ENCODE measurements around the gene HYAL2.

Gene HYAL2

DNA sequence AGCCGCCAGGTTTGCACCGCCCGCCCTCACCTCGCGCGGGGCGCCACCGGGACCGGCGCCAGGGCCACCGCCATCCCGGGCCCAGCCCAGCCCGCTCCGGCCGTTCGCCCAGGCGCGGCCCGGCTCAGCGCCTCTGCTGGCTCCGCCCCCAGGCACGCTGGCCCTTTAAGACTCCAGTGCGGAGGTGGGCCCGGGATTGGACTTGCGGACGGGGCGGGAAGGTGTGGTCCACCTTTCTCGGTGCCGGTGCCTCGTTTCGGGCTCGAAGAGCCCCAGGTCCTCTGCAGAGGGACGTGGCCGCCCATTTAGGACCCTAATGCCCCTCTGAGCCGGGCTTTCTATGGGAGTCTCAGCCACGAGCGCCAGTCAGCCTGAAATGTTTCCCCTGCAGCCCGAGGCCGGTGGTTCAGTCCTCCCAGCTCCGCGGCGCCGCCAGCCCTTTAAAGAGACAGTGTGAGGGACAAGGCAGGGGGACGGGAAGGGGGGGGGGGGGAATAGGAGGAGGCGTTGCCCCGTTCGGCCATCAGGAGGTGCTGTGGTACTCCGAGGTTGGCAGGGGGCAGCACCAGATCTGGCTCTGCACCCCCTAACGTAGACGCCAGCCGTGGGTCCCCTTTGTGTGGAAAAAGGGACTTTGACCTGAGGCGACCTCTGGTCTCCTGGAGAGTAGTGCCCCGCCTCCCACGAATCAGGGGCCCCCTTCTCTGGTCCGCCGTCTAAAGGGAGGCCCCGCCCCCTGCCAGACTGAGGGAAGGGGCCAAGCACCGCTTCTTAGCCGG, 1.0 kb downstream of the HYAL2 start (continued):
- peak; percentile 67 for TF ChIP-seq KLF9 (tag by site-specific recombination; IDR thresholded peaks at IDR 0.05; ENCODE audit: low read depth)
- TF ChIP-seq, protein P1, sequence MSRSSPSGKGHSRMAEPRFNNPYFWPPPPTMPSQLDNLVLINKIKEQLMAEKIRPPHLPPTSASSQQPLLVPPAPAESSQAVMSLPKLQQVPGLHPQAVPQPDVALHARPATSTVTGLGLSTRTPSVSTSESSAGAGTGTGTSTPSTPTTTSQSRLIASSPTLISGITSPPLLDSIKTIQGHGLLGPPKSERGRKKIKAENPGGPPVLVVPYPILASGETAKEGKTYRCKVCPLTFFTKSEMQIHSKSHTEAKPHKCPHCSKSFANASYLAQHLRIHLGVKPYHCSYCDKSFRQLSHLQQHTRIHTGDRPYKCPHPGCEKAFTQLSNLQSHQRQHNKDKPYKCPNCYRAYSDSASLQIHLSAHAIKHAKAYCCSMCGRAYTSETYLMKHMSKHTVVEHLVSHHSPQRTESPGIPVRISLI (tag by site-specific recombination; IDR thresholded peaks at IDR 0.05): no peak
- no peak for TF ChIP-seq KLF7 (tag by site-specific recombination; IDR thresholded peaks at IDR 0.05; ENCODE audit: borderline replicate concordance)
- TF ChIP-seq ZNF324 (tag by site-specific recombination; IDR thresholded peaks at IDR 0.05): peak; percentile 76; the same call in 1 of the 2 replicates
- TF ChIP-seq ZNF174 (tag by site-specific recombination; IDR thresholded peaks at IDR 0.05): no peak
- TF ChIP-seq ZBTB8A (tag by site-specific recombination; IDR thresholded peaks at IDR 0.05): no peak
- TF ChIP-seq SCRT2 (tag by site-specific recombination; IDR thresholded peaks at IDR 0.05): no peak
- no peak for TF ChIP-seq ZSCAN16 (tag by site-specific recombination; IDR thresholded peaks at IDR 0.05)
- TF ChIP-seq ZFP69B (tag by site-specific recombination; IDR thresholded peaks at IDR 0.05): peak; percentile 100
- TF ChIP-seq KLF8 (tag by site-specific recombination; IDR thresholded peaks at IDR 0.05): peak; percentile 84
- TF ChIP-seq BCL11A (tag by site-specific recombination; IDR thresholded peaks at IDR 0.05; ENCODE audit: low read depth): no peak
- TF ChIP-seq, protein P2, sequence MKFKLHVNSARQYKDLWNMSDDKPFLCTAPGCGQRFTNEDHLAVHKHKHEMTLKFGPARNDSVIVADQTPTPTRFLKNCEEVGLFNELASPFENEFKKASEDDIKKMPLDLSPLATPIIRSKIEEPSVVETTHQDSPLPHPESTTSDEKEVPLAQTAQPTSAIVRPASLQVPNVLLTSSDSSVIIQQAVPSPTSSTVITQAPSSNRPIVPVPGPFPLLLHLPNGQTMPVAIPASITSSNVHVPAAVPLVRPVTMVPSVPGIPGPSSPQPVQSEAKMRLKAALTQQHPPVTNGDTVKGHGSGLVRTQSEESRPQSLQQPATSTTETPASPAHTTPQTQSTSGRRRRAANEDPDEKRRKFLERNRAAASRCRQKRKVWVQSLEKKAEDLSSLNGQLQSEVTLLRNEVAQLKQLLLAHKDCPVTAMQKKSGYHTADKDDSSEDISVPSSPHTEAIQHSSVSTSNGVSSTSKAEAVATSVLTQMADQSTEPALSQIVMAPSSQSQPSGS (tag by site-specific recombination; IDR thresholded peaks at IDR 0.05; ENCODE audit: low read depth): no peak
- TF ChIP-seq WT1 (tag by site-specific recombination; IDR thresholded peaks at IDR 0.05): no peak

DNA sequence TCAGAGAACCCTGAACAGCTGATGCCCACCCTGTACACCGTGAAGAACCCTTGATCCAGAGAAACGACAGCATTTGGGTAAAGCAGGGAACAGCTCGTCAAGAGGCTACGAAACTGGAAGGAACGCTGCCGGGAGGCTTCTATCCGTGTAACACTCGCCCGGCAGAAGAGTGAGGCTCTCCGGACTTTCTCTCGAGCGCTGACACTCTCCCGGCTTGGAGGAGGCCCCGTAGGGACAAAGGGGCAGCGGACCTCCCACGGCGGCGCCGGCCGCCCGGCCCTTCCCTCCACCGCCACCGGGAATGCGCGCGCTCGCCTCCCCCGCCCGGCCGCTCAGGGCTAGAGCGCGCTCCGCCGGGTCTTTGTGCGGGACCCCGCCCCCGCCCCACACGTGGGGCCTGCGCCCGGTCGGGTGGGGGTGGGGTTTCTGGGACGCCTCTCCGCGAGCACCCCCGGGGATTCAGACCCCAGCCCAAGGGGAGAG, 1.7 kb downstream of the HYAL2 start:
- Histone ChIP-seq H3K36me3 (ENCODE audit: control insufficient read depth in 2 of 2, insufficient read depth in 1 of 2, low read length in 2 of 2) (peaks cover 0 to 61% of the 10 kb centered on the region in 2 experiments; a peak in 1 of 3 replicates), H3K27ac (ENCODE audit: extremely low read depth, low read depth, low read length) (peak overlapping the region; percentile 95; the same call in 1 of the 2 replicates), H3K9me3 (ENCODE audit: control insufficient read depth, insufficient read depth, low read depth, low read length) (no peaks in the 10 kb centered on the region), H3K4me3 (ENCODE audit: low read depth, low read length) (peak overlapping the region; percentile 62), H3K4me1 (ENCODE audit: control insufficient read depth, insufficient read depth, low read length) (peaks cover 7% of the 10 kb centered on the region; the same call in 1 of the 2 replicates)
- ChIA-PET POLR2A (interaction anchor here (0.6 to 3.2 kb wide), 9 partner anchors 10 to 370 kb away, joined by 3 to 17 read pairs (median 5); partner anchors contain the start of genes CYB561D2, HYAL3, NAA80 and NPRL2), CTCF (interaction anchor here (0.5 to 1.3 kb wide), 8 partner anchors 15 to 1493 kb away, joined by 3 to 7 read pairs (median 3); no protein-coding TSS in a partner anchor)
- TF ChIP-seq ZNF514 (tag by site-specific recombination; IDR thresholded peaks at IDR 0.05) (no peak), SETDB1 (IDR thresholded peaks at IDR 0.05; ENCODE audit: insufficient read length, low read length) (no peak), ZBTB8A (tag by site-specific recombination; IDR thresholded peaks at IDR 0.05) (peak; percentile 1; the same call in 1 of the 2 replicates), ZNF677 (tag by site-specific recombination; IDR thresholded peaks at IDR 0.05) (no peak), ZNF624 (tag by site-specific recombination; IDR thresholded peaks at IDR 0.05) (no peak), ZNF19 (tag by site-specific recombination; IDR thresholded peaks at IDR 0.05; ENCODE audit: low read depth) (no peak), ZNF560 (tag by site-specific recombination; IDR thresholded peaks at IDR 0.05; ENCODE audit: borderline replicate concordance) (peak; percentile 82; the same call in 1 of the 2 replicates)
- TF ChIP-seq, protein P3, sequence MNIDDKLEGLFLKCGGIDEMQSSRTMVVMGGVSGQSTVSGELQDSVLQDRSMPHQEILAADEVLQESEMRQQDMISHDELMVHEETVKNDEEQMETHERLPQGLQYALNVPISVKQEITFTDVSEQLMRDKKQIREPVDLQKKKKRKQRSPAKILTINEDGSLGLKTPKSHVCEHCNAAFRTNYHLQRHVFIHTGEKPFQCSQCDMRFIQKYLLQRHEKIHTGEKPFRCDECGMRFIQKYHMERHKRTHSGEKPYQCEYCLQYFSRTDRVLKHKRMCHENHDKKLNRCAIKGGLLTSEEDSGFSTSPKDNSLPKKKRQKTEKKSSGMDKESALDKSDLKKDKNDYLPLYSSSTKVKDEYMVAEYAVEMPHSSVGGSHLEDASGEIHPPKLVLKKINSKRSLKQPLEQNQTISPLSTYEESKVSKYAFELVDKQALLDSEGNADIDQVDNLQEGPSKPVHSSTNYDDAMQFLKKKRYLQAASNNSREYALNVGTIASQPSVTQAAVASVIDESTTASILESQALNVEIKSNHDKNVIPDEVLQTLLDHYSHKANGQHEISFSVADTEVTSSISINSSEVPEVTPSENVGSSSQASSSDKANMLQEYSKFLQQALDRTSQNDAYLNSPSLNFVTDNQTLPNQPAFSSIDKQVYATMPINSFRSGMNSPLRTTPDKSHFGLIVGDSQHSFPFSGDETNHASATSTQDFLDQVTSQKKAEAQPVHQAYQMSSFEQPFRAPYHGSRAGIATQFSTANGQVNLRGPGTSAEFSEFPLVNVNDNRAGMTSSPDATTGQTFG (tag by site-specific recombination; IDR thresholded peaks at IDR 0.05; ENCODE audit: borderline replicate concordance): no peak
- TF ChIP-seq, protein P4, sequence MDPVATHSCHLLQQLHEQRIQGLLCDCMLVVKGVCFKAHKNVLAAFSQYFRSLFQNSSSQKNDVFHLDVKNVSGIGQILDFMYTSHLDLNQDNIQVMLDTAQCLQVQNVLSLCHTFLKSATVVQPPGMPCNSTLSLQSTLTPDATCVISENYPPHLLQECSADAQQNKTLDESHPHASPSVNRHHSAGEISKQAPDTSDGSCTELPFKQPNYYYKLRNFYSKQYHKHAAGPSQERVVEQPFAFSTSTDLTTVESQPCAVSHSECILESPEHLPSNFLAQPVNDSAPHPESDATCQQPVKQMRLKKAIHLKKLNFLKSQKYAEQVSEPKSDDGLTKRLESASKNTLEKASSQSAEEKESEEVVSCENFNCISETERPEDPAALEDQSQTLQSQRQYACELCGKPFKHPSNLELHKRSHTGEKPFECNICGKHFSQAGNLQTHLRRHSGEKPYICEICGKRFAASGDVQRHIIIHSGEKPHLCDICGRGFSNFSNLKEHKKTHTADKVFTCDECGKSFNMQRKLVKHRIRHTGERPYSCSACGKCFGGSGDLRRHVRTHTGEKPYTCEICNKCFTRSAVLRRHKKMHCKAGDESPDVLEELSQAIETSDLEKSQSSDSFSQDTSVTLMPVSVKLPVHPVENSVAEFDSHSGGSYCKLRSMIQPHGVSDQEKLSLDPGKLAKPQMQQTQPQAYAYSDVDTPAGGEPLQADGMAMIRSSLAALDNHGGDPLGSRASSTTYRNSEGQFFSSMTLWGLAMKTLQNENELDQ (tag by site-specific recombination; IDR thresholded peaks at IDR 0.05; ENCODE audit: low read depth): no peak
- TF ChIP-seq, protein P2 (tag by site-specific recombination; IDR thresholded peaks at IDR 0.05; ENCODE audit: low read depth): no peak
- TF ChIP-seq, protein P5, sequence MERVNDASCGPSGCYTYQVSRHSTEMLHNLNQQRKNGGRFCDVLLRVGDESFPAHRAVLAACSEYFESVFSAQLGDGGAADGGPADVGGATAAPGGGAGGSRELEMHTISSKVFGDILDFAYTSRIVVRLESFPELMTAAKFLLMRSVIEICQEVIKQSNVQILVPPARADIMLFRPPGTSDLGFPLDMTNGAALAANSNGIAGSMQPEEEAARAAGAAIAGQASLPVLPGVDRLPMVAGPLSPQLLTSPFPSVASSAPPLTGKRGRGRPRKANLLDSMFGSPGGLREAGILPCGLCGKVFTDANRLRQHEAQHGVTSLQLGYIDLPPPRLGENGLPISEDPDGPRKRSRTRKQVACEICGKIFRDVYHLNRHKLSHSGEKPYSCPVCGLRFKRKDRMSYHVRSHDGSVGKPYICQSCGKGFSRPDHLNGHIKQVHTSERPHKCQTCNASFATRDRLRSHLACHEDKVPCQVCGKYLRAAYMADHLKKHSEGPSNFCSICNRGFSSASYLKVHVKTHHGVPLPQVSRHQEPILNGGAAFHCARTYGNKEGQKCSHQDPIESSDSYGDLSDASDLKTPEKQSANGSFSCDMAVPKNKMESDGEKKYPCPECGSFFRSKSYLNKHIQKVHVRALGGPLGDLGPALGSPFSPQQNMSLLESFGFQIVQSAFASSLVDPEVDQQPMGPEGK (tag by site-specific recombination; IDR thresholded peaks at IDR 0.05): peak; percentile 46
